ENCODE results near the gene C1orf116.

Gene C1orf116

DNA sequence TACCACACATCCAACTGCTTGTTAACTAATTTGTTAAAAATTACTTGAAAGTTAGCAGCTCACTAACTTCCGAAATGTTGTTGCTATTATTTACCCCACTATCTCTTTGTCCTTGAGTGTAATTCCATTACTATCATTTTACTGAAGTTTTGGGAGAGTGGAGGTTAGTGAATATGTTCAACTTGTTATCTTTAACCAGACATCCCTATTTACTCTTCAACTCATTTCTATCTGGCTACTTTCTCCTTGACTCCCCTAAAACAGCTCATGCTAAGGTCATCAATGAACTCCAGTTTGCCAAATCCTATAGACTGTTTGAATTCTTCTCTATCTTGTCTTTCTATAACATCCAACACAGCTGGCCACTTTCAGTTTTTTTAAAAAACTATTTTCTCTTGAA, 4.3 kb upstream of the C1orf116 start:
- in situ Hi-C loops (cut with HindIII; ENCODE audit: low sequenced_read_pairs): no loop called here

- in situ Hi-C loops (cut with HindIII; ENCODE audit: low sequenced_read_pairs): no loop called here
Observed at GRCh38 chr1:207035877-207036551, 3.5 kb upstream of the C1orf116 start.

- in situ Hi-C loops (cut with HindIII; ENCODE audit: low sequenced_read_pairs): no loop called here
Observed at GRCh38 chr1:207034998-207035397, 2.4 kb upstream of the C1orf116 start.

DNA sequence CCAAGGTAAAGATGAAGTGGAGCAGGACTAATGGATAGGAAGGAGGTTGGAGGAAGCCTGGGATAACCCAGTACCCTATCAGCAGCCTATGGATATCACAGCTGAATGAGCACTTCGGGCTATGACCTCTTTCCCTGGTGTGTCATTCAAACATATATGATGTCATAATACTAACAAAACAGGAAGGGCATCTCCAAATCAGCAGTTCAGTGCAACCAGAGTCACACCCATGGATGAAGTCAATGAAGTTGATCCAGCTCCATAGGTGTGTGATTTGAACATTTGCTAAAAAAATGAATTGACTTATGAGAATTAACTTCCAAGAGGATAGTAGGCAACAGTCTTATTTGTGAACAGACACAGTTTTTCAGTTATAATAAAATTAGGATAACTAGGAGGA, 1.7 kb upstream of the C1orf116 start:
- in situ Hi-C loops (cut with HindIII; ENCODE audit: low sequenced_read_pairs): no loop called here

GRCh38 chr1:207033302-207033701, 746 bp upstream of the C1orf116 start:
- in situ Hi-C loops (cut with HindIII; ENCODE audit: low sequenced_read_pairs): no loop called here

DNA sequence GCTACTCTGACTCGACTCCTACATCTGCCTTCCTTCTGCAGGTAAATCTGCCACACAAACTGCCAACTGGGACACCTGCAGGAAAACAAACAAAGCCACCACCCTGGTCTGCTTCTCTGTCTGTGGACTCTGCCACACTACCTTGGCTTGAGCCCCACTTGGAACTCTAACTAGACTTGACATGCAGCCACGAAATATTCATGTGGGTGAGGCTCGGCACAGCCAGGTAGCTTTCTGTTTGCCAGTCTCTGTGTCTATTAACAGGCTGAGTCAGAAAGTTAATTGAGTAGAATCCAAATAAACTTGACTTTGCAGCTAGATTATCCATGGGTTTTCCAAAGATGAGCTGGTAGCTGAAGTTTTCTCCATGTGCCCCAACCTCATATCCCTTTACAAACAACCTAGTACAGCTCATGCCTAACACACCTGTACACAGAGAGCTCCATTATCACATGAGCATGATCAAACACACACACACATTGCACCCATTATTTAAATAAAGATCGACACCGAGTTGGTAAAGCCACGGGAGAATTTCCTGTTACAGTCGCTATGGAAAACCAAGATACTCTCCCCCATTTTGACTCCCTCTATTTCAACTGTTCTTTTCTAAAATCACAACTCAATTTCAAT, 808 bp downstream of the C1orf116 start:
- in situ Hi-C loops (cut with HindIII; ENCODE audit: low sequenced_read_pairs): no loop called here

- in situ Hi-C loops (cut with HindIII; ENCODE audit: low sequenced_read_pairs): no loop called here
Observed at GRCh38 chr1:207031016-207031415, 1.5 kb downstream of the C1orf116 start.

DNA sequence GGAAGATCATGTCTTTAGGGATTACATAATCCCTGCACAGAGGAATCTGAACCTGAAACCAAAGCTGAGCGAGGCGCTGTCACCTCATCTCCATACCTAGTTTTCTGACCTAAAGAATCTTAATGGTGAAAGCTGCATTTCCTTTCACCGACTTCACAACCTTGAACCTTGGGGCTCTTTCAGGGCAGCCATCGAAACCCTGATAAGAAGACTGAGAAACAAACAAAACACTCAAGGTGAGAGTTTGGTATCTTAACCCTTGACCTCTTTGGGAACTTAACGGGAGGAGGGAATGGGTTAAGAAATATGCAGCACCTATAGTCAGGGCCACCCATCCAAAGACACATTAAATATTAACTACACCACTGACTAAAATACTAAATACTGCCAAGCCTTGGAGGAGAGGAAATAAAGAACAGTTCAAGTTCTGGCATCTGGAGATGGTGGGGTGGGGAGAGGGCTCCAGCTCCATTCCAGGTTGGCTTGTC, 2.0 kb downstream of the C1orf116 start:
- in situ Hi-C loops (cut with HindIII; ENCODE audit: low sequenced_read_pairs): no loop called here

DNA sequence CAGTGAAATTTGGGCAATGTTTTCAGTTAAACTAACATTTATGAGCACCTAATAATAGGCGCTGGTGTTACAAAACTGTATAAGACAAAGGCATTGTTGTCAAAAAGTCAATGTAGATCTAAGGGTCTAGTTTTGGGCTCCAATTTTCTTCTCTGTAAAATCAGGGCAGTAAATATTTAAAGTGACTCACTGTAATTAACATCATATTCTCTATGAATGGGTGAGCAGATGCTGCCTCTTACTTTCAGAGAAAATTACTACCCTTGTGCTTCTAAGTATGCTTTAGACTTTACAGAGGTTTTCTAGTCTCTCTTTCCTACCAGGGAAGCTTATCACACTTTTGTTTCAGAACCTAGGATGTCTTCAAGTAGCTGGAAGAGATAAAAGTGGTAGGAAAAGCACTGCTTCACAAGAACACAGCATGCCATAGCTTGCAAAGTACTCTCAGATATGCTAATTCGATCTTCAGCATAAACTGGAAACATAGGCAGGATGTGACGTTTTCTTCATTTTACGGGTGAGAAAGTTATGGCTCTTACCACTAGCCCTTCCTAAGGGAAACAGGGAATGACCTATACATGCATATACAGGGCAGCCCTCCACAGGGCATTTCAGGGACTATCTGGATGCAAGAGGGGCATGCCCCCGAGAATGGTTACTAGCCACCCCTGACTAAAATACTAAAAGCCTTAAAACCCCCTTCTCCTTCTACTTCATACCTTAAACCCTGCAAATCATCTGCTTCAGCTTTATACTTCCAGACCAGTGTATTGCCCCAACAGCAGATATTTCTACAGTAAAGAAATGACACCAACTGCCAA, 2.6 kb downstream of the C1orf116 start:
- in situ Hi-C loops (cut with HindIII; ENCODE audit: low sequenced_read_pairs): no loop called here

- in situ Hi-C loops (cut with HindIII; ENCODE audit: low sequenced_read_pairs): no loop called here
Observed at GRCh38 chr1:207028884-207029650, 3.5 kb downstream of the C1orf116 start.

DNA sequence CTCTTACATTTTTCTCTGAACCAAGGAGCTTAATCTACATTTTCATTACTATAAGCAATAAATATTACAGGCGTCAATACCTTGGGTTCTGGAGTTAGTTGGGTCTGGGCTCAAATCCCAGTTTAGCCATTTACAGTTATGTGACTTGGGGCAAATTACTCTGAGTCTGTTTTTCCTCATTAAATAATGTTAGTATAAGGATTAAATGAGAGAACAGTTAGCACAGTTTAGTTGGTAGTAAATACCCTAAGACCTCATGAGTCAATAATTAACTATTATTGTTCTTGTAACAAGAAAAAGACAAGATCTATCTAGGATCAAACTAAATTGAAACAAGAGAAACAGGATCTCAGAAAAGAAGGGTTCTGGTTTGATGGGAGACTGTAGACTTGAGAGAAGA, 4.6 kb downstream of the C1orf116 start:
- in situ Hi-C loops (cut with HindIII; ENCODE audit: low sequenced_read_pairs): no loop called here

DNA sequence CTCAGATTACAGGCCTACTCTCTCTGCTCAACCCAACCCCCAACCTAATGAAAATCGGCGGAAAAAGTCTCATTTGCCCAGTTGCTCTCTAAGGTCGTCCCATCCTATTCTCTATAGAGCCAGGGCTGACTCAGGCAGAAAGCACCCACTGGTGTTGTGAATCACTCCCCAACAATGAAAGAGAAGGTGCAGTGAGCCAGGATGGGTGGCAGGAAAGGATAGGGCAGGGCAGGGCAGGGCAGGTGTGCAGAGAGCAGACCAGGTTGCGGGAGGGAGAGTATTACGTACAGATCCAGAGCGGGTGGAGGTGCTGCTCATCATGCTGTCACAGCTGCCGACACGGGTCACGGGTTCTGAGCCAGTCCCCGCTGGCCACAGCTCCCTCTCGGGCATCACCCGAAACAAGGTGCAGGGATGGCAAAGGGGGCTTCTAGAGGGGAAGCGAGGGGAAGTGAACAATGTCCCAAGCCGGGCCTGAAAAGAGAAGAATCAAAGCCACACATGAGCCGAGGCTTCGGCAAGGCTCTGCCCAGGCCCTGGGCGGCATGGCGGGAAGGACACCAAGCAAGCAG, 5.3 kb downstream of the C1orf116 start:
- in situ Hi-C loops (cut with HindIII; ENCODE audit: low sequenced_read_pairs): no loop called here

DNA sequence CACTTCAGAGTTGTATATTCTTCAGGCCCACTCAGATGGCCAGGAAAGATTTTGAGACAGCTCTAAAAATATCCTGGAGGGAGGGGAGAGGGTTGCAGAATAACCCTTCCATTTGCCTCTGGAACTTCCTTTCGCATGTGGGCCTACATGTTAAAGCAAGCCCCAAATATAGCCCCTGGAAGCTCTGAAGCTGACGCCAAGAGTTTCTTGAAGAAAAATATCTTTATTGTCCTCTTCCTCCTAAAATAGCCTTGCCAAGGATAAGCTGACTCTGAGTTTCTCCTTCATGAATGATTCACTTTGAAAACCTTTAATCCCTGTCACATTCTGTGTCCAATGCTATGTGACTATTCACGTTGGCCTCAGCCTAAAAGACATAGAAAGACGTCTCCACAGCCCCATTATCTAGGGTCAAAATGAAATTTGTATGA, 6.4 kb downstream of the C1orf116 start:
- in situ Hi-C loops (cut with HindIII; ENCODE audit: low sequenced_read_pairs): no loop called here

- in situ Hi-C loops (cut with HindIII; ENCODE audit: low sequenced_read_pairs): no loop called here
Observed at GRCh38 chr1:207025146-207025880, 7.2 kb downstream of the C1orf116 start.

DNA sequence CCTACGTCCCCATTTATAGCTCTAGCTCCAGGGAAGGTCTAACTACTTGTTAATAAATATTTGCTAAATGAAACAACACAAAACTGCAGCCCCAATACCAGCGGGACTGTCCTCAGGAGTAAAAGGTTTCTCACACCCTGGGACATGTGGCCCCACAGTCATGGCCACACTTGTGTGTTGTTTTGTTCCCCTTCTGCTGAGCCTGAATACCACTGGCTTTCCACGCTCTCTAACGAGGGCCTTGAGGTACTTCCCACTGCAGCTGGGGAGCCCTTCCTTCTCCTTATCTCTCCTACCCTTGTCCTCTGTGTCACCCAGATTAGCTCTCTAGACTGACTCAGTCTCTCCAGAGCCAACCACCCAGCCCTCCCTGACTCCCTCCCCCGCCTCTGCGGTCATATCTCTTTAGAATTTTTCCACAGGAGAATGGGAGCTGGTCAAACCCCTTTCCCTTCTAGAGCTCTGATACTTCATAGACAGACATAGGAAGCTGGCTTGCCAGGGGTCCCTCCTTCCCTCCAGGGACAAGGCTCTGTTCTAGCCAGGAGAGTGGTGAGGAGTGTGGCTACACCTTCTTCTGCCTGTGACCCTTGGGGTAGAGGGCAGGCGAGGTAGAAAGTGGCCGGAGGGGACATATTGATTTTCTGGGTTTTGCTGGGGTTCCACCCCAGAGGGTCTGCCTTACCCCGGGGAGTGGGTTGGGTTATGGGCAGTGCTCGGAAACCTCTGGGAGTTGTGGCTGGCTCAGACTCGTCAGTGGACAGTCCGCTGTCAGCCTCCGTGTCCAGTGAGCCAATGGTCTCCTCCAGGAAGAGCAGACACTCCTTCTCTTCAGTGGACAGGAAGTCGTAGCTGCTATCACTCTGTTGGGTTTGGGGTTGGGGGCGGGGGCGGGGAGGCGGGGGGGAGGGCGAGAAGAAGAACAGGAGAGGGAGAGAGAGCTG, 8.1 kb downstream of the C1orf116 start:
- in situ Hi-C loops (cut with HindIII; ENCODE audit: low sequenced_read_pairs): loop anchor here (5.0 kb wide), 1 partner anchor 107 kb away; no protein-coding TSS in a partner anchor

GRCh38 chr1:207022996-207023679, 9.4 kb downstream of the C1orf116 start:
- in situ Hi-C loops (cut with HindIII; ENCODE audit: low sequenced_read_pairs): loop anchor here (5.0 kb wide), 1 partner anchor 106 kb away; no protein-coding TSS in a partner anchor

DNA sequence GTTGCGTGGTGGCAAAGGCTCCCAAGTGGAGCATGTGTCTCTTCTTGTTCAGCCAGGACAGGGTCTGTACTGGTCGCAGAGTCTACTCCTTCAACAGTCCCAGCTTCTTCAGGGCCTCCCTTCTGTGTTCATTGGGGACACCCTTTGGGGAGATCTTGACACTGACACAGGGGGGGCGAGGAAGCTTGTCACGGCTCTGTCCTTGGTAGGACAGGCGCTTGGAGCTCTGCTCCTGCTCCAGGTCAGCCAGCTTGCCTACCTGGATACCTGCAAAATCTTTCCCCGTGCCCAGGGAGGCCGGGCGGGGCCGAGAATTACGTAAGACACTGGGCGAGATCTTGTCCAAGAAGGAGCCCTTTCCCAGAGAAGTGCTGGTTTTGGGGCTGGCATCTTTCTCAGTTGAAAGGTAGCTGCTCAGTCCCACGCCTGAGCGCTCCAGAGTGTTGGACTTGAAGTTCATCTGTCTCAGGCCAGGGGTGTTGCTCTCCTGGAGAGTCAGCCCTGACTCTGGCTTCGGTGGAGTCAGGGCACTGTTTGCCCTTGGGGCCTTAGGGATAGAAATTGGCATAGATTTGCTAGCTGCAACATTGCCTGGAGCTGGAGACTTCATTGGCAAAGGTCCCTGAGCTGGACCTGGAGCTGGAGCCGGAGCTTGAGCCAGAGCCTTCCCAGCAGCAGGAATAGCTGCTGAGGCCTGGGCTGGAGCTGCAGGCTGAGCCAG, 10.5 kb downstream of the C1orf116 start:
- in situ Hi-C loops (cut with HindIII; ENCODE audit: low sequenced_read_pairs): loop anchor here (5.0 kb wide), 1 partner anchor 105 kb away; no protein-coding TSS in a partner anchor
